Neuronal stem cell (in vitro differentiated cells): ENCODE data around the gene MTERF2.

Experiments used
- DNase-seq: peaks from one replicate; pipeline ENCODE4 v3.0.0-alpha.2; 2013; ENCODE audit warnings: low spot score
- H2AFZ ChIP-seq: one replicate; pipeline ENCODE4 v1.6.1; 2013; ENCODE audit warnings: mild to moderate bottlenecking, low read length, inconsistent platforms
- H2AK5ac ChIP-seq: 2 replicates; pipeline ENCODE4 v1.6.1; 2013; ENCODE audit warnings: low read depth, mild to moderate bottlenecking, inconsistent platforms, low read length, moderate library complexity, mixed read lengths
- H2BK120ac ChIP-seq: 2 replicates; pipeline ENCODE4 v1.6.1; 2013; ENCODE audit warnings: low read depth, mild to moderate bottlenecking, inconsistent platforms, low read length, moderate library complexity, mixed read lengths
- H2BK12ac ChIP-seq: one replicate; pipeline ENCODE4 v1.6.1; 2013; ENCODE audit warnings: low read length, inconsistent platforms
- H2BK15ac ChIP-seq: 2 replicates; pipeline ENCODE4 v1.6.1; 2013; ENCODE audit warnings: mild to moderate bottlenecking, low read length, inconsistent platforms, mixed read lengths
- H2BK5ac ChIP-seq: one replicate; pipeline ENCODE4 v1.6.1; 2013; ENCODE audit warnings: inconsistent platforms, mild to moderate bottlenecking, low read length, moderate library complexity
- H3K14ac ChIP-seq: one replicate; pipeline ENCODE4 v1.6.1; 2013; ENCODE audit warnings: low read length, inconsistent platforms
- H3K18ac ChIP-seq: 2 replicates; pipeline ENCODE4 v1.6.1; 2013; ENCODE audit warnings: low read length, inconsistent platforms
- H3K23ac ChIP-seq: 2 replicates; pipeline ENCODE4 v1.6.1; 2013; ENCODE audit warnings: low read depth, mild to moderate bottlenecking, mixed read lengths, low read length, inconsistent platforms; ENCODE audit not compliant: poor library complexity
- H3K27ac ChIP-seq: replicated peaks from 3 replicates; pipeline ENCODE4 v1.5.1; 2013; ENCODE audit warnings: low read length, inconsistent platforms
- H3K27me3 ChIP-seq, 3 experiments: 2 replicates each; pipeline ENCODE4 v1.6.1; 2013; ENCODE audit warnings: low read length in 3 of 3, mild to moderate bottlenecking in 2 of 3, inconsistent platforms in 1 of 3, low read depth in 1 of 3, mixed read lengths in 1 of 3, moderate library complexity in 1 of 3; ENCODE audit not compliant: control insufficient read depth in 3 of 3, insufficient read depth in 3 of 3
- H3K36me3 ChIP-seq, 2 donors: replicated peaks in 1 of 2; 2 replicates each; pipeline ENCODE4 v1.6.1; 2013; ENCODE audit warnings: low read length in 2 of 2; ENCODE audit not compliant: control insufficient read depth in 2 of 2, insufficient read depth in 2 of 2
- H3K4ac ChIP-seq: 2 replicates; pipeline ENCODE4 v1.6.1; 2013; ENCODE audit warnings: inconsistent platforms, mild to moderate bottlenecking, low read length, moderate library complexity
- H3K4me1 ChIP-seq, 2 donors: 1 replicate in 1 of 2; 2 replicates in 1 of 2; pipeline ENCODE4 v1.6.1; 2013; ENCODE audit warnings: low read length in 2 of 2, low read depth in 1 of 2; ENCODE audit not compliant: control insufficient read depth in 2 of 2, insufficient read depth in 1 of 2
- H3K4me2 ChIP-seq: one replicate; pipeline ENCODE4 v1.6.1; 2013; ENCODE audit warnings: mild to moderate bottlenecking, low read length, inconsistent platforms; ENCODE audit not compliant: insufficient read depth, poor library complexity, severe bottlenecking
- H3K4me3 ChIP-seq, 2 donors: 2 replicates each; pipeline ENCODE4 v1.5.1; 2013; ENCODE audit warnings: low read length in 2 of 2, mild to moderate bottlenecking in 2 of 2, inconsistent platforms in 1 of 2, moderate library complexity in 1 of 2
- H3K79me1 ChIP-seq: one replicate; pipeline ENCODE4 v1.6.1; 2013; ENCODE audit warnings: low read depth, mild to moderate bottlenecking, inconsistent platforms, low read length, moderate library complexity
- H3K9ac ChIP-seq: one replicate; pipeline ENCODE4 v1.6.1; 2013; ENCODE audit warnings: mild to moderate bottlenecking, low read depth, low read length, inconsistent platforms; ENCODE audit not compliant: poor library complexity
- H3K9me3 ChIP-seq, 2 donors: replicated peaks in 1 of 2; 2 replicates each; pipeline versions ENCODE3 to v1.6.1; 2013; ENCODE audit warnings: low read length in 2 of 2, mild to moderate bottlenecking in 2 of 2, inconsistent platforms in 1 of 2, low read depth in 1 of 2, mixed read lengths in 1 of 2, moderate library complexity in 1 of 2; ENCODE audit not compliant: control insufficient read depth in 2 of 2, insufficient read depth in 1 of 2
- H4K8ac ChIP-seq: one replicate; pipeline ENCODE4 v1.6.1; 2013; ENCODE audit warnings: low read depth, mild to moderate bottlenecking, inconsistent platforms, low read length, moderate library complexity
- H4K91ac ChIP-seq: one replicate; pipeline ENCODE4 v1.6.1; 2013; ENCODE audit warnings: low read length, low read depth, mild to moderate bottlenecking, inconsistent platforms; ENCODE audit not compliant: poor library complexity
- WGBS, 2 donors: extraction: QIAGEN DNeasy Blood & Tissue Kit; methylation state at CpG; one replicate each; pipeline ENCODE4 v1.1.7; 2013; ENCODE audit warnings: missing lambda C conversion rate in 2 of 2, mixed read lengths in 1 of 2; ENCODE audit not compliant: insufficient read length in 2 of 2, insufficient replicate concordance in 1 of 2; ENCODE audit errors: extremely low coverage in 2 of 2; 5-methylcytosine and 5-hydroxymethylcytosine counted together

The MTERF2 gene

GRCh38 chr12:106956048-106956578, 30.8 kb downstream of the MTERF2 start:
- H3K4me3 ChIP-seq = peak overlapping the region; percentile 86 to 92
- peak overlapping the region; percentile 94 for H2BK5ac ChIP-seq
- H3K9ac ChIP-seq = peak overlapping the region; percentile 98
- no peak overlapping the region for H3K14ac ChIP-seq
- H3K27me3 ChIP-seq = no peaks in the 10 kb centered on the region
- H4K91ac ChIP-seq = no peak overlapping the region
- H3K18ac ChIP-seq = peak overlapping the region; percentile 99
- H3K36me3 ChIP-seq = peaks cover 0 to 11% of the 10 kb centered on the region in 2 donors
- peaks cover 2 to 4% of the 10 kb centered on the region in 2 donors for H3K4me1 ChIP-seq
- H2BK12ac ChIP-seq = no peak overlapping the region
- H3K27ac ChIP-seq = peak overlapping the region; percentile 97
- peak overlapping the region; percentile 52 for H2BK120ac ChIP-seq
- peak overlapping the region; percentile 72 for H4K8ac ChIP-seq
- no peaks in the 10 kb centered on the region for H3K79me1 ChIP-seq
- no peak for DNase-seq
- H3K4me2 ChIP-seq = peak overlapping the region; percentile 60
- peaks cover 3 to 12% of the 10 kb centered on the region in 2 donors for H3K9me3 ChIP-seq
- no peak overlapping the region for H3K4ac ChIP-seq
- WGBS, 2 donors = no CpG with 5 or more reads among the region's 34 CpGs
- no peak overlapping the region for H2BK15ac ChIP-seq
- peak overlapping the region; percentile 99 for H3K23ac ChIP-seq
- H2AFZ ChIP-seq = peak overlapping the region; percentile 95
- H2AK5ac ChIP-seq = no peak overlapping the region

- Histone ChIP-seq H3K4ac (no peak within 1 kb of the TSS), H3K18ac (peak within 1 kb of the TSS; percentile 99), H3K27ac (peak within 1 kb of the TSS; percentile 97), H3K14ac (peak within 1 kb of the TSS; percentile 32), H2AK5ac (no peak within 1 kb of the TSS), H3K36me3 (peaks cover 0 to 9% of the 10 kb centered on the region in 2 donors), H3K79me1 (no peaks in the 10 kb centered on the region), H3K4me2 (peak within 1 kb of the TSS; percentile 60), H3K4me1 (peaks cover 2 to 4% of the 10 kb centered on the region in 2 donors), H3K27me3 (no peaks in the 10 kb centered on the region), H2BK15ac (no peak within 1 kb of the TSS), H4K91ac (no peak within 1 kb of the TSS), H3K4me3 (peak within 1 kb of the TSS; percentile 86 to 92), H2AFZ (peak within 1 kb of the TSS; percentile 95), H2BK5ac (peak within 1 kb of the TSS; percentile 94), H3K9ac (peak within 1 kb of the TSS; percentile 98), H3K23ac (peak within 1 kb of the TSS; percentile 99), H2BK120ac (peak within 1 kb of the TSS; percentile 52), H3K9me3 (peaks cover 3 to 12% of the 10 kb centered on the region in 2 donors), H4K8ac (peak within 1 kb of the TSS; percentile 72), H2BK12ac (no peak within 1 kb of the TSS)
- WGBS, 2 donors = no CpG with 5 or more reads among the region's 88 CpGs
- DNase-seq = peak; percentile 96
Observed at GRCh38 chr12:106955377-106956047, 31.4 kb downstream of the MTERF2 start, which contains the start of gene TMEM263. Gene TMEM263 (plus strand): TSS chr12:106955907. CDS start chr12:106967117, 11,210 bp downstream.

GRCh38 chr12:106954462-106955376, 32.2 kb downstream of the MTERF2 start:
- H4K8ac ChIP-seq = no peak overlapping the region
- H3K9ac ChIP-seq = peak overlapping the region; percentile 64
- H2BK5ac ChIP-seq = peak overlapping the region; percentile 11
- no peak for DNase-seq
- peak overlapping the region; percentile 70 for H3K23ac ChIP-seq
- H3K4me1 ChIP-seq = peaks cover 2 to 4% of the 10 kb centered on the region in 2 donors
- H3K18ac ChIP-seq = peak overlapping the region; percentile 80
- no peak overlapping the region for H2BK12ac ChIP-seq
- peak overlapping the region; percentile 84 to 86 for H3K4me3 ChIP-seq
- peak overlapping the region; percentile 51 for H3K4me2 ChIP-seq
- H3K9me3 ChIP-seq = peaks cover 3 to 12% of the 10 kb centered on the region in 2 donors
- peaks cover 0 to 5% of the 10 kb centered on the region in 2 donors for H3K36me3 ChIP-seq
- no peak overlapping the region for H3K4ac ChIP-seq
- H2AK5ac ChIP-seq = no peak overlapping the region
- H2BK120ac ChIP-seq = no peak overlapping the region
- peak overlapping the region; percentile 32 for H3K14ac ChIP-seq
- WGBS, 2 donors = no CpG with 5 or more reads among the region's 36 CpGs
- peak overlapping the region; percentile 64 for H3K27ac ChIP-seq
- peak overlapping the region; percentile 95 for H2AFZ ChIP-seq
- no peak overlapping the region for H2BK15ac ChIP-seq
- no peak overlapping the region for H4K91ac ChIP-seq
- H3K79me1 ChIP-seq = no peaks in the 10 kb centered on the region
- no peaks in the 10 kb centered on the region for H3K27me3 ChIP-seq
